ENCODE data around the gene NDOR1.

The NDOR1 gene

DNA sequence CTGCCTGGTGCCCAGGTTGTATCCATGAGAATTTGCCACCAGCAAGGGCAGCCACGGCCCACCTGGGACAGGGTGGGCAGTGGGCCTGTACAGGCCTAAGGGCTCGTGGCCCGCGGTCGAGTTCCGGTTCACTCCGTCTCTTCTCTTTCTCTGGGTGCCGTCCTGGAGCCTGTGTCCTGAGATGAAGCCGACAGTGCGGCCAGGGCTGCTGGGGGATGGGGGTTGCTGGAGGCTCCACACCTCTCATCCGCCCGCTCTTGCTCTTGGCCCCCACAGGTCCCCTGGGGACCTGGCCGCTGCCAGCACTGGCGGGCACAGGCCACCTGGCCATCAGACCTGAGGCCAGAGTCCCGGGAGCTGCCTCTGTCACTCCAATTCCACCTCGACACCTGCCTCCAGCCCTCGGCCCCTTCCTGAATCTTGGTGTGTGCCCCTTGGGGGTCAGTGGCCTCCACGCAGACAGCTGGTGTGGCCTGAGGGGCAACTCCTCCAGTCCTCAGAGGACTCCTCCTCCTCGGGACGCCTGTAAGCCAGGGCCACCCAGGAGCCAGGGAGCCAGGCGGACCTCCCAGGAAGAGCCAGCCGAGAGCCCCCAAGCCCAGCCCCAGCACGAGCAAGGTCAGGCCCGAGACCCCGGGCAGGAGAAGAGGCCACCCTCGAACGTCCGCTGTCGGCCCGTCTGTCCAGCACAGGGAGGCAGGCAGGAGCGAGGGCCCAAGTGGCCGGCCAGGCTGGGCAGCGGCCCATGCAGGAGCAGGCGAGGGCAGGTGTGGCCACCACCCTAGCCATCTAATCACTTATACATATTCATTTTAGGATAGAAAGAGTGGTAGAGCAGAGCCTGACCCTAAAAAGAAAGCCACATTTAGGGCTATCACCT lies 40.9 kb upstream of the NDOR1 start:
- ChIA-PET POLR2A (no interaction called here), CTCF (no interaction called here)
- DNase-seq, result no peak
- Histone ChIP-seq H3K27ac (ENCODE audit: insufficient read depth in 1 of 2, low read depth in 1 of 2, low read length in 2 of 2, poor library complexity in 1 of 2, severe bottlenecking in 2 of 2) (no peak overlapping the region), H3K27me3 (replicated peaks in 2 of 5; ENCODE audit: control insufficient read depth in 4 of 5, insufficient read depth in 5 of 5, low read length in 4 of 5) (peaks cover 0 to 96% (median 14%) of the 10 kb centered on the region in 5 experiments), H3K4me1 (ENCODE audit: control extremely low read depth in 1 of 4, control insufficient read depth in 4 of 4, insufficient read depth in 4 of 4, low read length in 3 of 4) (peaks cover 0 to 50% (median 36%) of the 10 kb centered on the region in 4 experiments), H3K4me3 (ENCODE audit: control insufficient read depth in 1 of 7, extremely low read depth in 1 of 7, insufficient read depth in 4 of 7, low read depth in 2 of 7, low read length in 6 of 7) (no peak overlapping the region), H3K9me3 (ENCODE audit: control extremely low read depth in 1 of 5, control insufficient read depth in 4 of 5, insufficient read depth in 2 of 5, low read depth in 1 of 5, low read length in 4 of 5) (no peaks in the 10 kb centered on the region), H3K36me3 (ENCODE audit: control insufficient read depth in 4 of 4, insufficient read depth in 4 of 4, low read length in 3 of 4) (no peaks in the 10 kb centered on the region)
- 86% methylated on average over 27 of the region's 34 CpGs for WGBS (ENCODE audit: insufficient coverage)

DNA sequence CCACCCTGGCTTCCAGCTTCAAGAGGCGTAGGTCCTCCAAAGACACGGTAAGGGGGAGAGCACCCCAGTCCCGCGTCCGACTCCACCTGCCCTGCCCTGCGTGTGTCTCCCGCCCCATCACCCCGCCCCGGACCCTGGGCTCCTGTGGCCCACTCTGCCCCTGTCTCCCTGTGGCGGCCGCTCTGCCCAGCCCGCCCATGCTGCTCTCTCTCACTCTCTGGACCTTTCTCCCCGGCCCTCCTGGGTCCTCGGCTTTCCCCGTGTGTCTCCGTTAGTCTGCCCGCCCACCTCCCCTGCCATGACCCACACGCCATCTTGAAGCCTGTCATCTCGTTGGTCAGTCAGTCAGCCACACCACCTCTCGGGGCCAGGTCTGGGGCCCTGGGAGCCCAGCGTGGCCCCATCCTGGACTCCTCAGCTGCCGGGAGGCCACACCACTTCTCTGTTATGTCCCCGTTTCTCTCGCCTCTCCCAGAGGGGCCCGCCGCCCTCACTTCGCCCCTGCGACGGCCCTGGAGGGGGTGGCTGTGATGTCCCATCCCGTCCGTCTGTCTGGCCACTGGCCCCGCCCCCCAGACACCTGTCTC lies 40.2 kb upstream of the NDOR1 start:
- Histone ChIP-seq H3K27ac (ENCODE audit: insufficient read depth in 1 of 2, low read depth in 1 of 2, low read length in 2 of 2, poor library complexity in 1 of 2, severe bottlenecking in 2 of 2) (no peak overlapping the region), H3K36me3 (ENCODE audit: control insufficient read depth in 4 of 4, insufficient read depth in 4 of 4, low read length in 3 of 4) (no peaks in the 10 kb centered on the region), H3K27me3 (replicated peaks in 2 of 5; ENCODE audit: control insufficient read depth in 4 of 5, insufficient read depth in 5 of 5, low read length in 4 of 5) (peaks cover 0 to 96% (median 14%) of the 10 kb centered on the region in 5 experiments), H3K4me1 (ENCODE audit: control extremely low read depth in 1 of 4, control insufficient read depth in 4 of 4, insufficient read depth in 4 of 4, low read length in 3 of 4) (peaks cover 0 to 58% (median 41%) of the 10 kb centered on the region in 4 experiments), H3K4me3 (ENCODE audit: control insufficient read depth in 1 of 7, extremely low read depth in 1 of 7, insufficient read depth in 4 of 7, low read depth in 2 of 7, low read length in 6 of 7) (no peak overlapping the region), H3K9me3 (ENCODE audit: control extremely low read depth in 1 of 5, control insufficient read depth in 4 of 5, insufficient read depth in 2 of 5, low read depth in 1 of 5, low read length in 4 of 5) (no peaks in the 10 kb centered on the region)
- DNase-seq, result no peak
- ChIA-PET CTCF (interaction anchor here (1.1 kb wide), 1 partner anchor 10 kb away, joined by 3 read pairs; no protein-coding TSS in a partner anchor), POLR2A (no interaction called here)
- WGBS (ENCODE audit: insufficient coverage), result 92% methylated on average over 29 of the region's 32 CpGs

DNA sequence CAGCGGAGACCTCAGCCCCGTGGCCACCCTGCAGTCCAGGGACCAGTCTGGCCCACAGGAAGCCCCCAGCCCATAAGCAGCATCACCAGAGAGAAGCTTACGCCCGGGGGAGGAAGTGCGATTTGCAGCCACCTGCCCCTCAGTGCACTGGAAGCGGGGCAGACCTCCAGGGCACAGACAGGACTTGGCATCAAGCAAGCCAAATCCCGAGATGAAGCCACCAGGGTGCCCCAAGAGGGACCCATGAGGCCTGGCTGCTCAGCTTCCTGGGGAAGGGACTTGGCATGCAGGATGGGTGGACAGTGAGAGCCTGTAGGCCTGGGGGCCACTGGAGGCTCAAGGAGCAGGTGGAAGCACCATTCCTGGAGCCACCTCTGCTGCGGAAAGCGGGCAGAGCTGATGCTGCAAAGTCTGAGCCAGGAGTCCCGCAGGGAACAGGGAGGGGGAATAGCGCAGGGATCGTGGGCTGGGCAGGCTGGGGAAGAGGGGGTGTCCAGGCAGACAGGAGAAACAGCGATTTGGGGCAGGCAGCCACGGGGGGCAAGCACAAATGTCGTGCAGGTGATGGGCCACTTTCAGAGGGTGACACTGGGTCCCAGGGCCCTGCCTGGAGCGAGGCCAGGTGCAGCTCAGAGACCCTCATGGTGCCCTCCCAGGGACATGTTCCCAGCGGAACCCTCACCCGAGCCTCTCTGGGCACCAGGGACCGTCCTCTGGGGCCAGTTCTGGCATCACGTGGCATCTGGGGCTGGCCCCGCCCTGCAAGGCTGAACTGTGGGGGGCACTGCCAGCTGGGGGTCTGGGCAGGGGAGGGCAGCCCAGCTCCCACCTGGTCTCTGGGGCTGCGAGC lies 38.9 kb upstream of the NDOR1 start:
- Histone ChIP-seq H3K4me3 (ENCODE audit: control insufficient read depth in 1 of 7, extremely low read depth in 1 of 7, insufficient read depth in 4 of 7, low read depth in 2 of 7, low read length in 6 of 7) (no peak overlapping the region), H3K36me3 (ENCODE audit: control insufficient read depth in 4 of 4, insufficient read depth in 4 of 4, low read length in 3 of 4) (no peaks in the 10 kb centered on the region), H3K27me3 (replicated peaks in 2 of 5; ENCODE audit: control insufficient read depth in 4 of 5, insufficient read depth in 5 of 5, low read length in 4 of 5) (peaks cover 0 to 90% (median 14%) of the 10 kb centered on the region in 5 experiments), H3K9me3 (ENCODE audit: control extremely low read depth in 1 of 5, control insufficient read depth in 4 of 5, insufficient read depth in 2 of 5, low read depth in 1 of 5, low read length in 4 of 5) (no peaks in the 10 kb centered on the region), H3K27ac (ENCODE audit: insufficient read depth in 1 of 2, low read depth in 1 of 2, low read length in 2 of 2, poor library complexity in 1 of 2, severe bottlenecking in 2 of 2) (no peak overlapping the region), H3K4me1 (ENCODE audit: control extremely low read depth in 1 of 4, control insufficient read depth in 4 of 4, insufficient read depth in 4 of 4, low read length in 3 of 4) (peaks cover 0 to 69% (median 48%) of the 10 kb centered on the region in 4 experiments)
- no peak for DNase-seq
- 66% methylated on average over 15 of the region's 22 CpGs for WGBS (ENCODE audit: insufficient coverage)
- ChIA-PET CTCF (interaction anchor here (0.8 to 1.3 kb wide), 4 partner anchors 9 to 68 kb away, joined by 3 read pairs; no protein-coding TSS in a partner anchor), POLR2A (no interaction called here)

DNA sequence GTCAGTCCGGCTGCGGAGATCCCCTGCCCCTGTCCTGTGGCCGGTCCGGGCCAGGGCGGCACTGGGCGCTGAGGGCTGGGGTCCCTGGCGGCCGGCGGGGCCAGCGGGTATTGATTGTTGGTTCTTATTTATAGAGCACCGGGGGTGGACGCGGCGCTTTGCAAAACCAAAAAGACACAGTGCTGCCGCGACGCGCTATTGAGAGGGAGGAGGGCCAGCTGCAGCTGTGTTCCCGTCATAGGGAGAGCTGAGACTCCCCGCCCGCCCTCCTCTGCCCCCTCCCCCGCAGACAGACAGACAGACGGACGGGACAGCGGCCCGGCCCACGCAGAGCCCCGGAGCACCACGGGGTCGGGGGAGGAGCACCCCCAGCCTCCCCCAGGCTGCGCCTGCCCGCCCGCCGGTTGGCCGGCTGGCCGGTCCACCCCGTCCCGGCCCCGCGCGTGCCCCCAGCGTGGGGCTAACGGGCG lies 38.2 kb upstream of the NDOR1 start:
- H3K4me3 ChIP-seq (ENCODE audit: control insufficient read depth in 1 of 7, extremely low read depth in 1 of 7, insufficient read depth in 4 of 7, low read depth in 2 of 7, low read length in 6 of 7), result peak overlapping the region in 1 of 7 experiments; percentile 57
- DNase-seq, result peak in 1 of 3 donors; percentile 21
- H3K9me3 ChIP-seq (ENCODE audit: control extremely low read depth in 1 of 5, control insufficient read depth in 4 of 5, insufficient read depth in 2 of 5, low read depth in 1 of 5, low read length in 4 of 5), result no peaks in the 10 kb centered on the region
- peaks cover 0 to 83% (median 18%) of the 10 kb centered on the region in 5 experiments for H3K27me3 ChIP-seq (replicated peaks in 2 of 5; ENCODE audit: control insufficient read depth in 4 of 5, insufficient read depth in 5 of 5, low read length in 4 of 5)
- ChIA-PET CTCF (interaction anchor here (1.2 kb wide), 1 partner anchor 68 kb away, joined by 3 read pairs; no protein-coding TSS in a partner anchor), POLR2A (no interaction called here)
- 34% methylated on average over 35 of the region's 44 CpGs for WGBS (ENCODE audit: insufficient coverage)
- peaks cover 0 to 70% (median 49%) of the 10 kb centered on the region in 4 experiments for H3K4me1 ChIP-seq (ENCODE audit: control extremely low read depth in 1 of 4, control insufficient read depth in 4 of 4, insufficient read depth in 4 of 4, low read length in 3 of 4)
- no peaks in the 10 kb centered on the region for H3K36me3 ChIP-seq (ENCODE audit: control insufficient read depth in 4 of 4, insufficient read depth in 4 of 4, low read length in 3 of 4)
- H3K27ac ChIP-seq (ENCODE audit: insufficient read depth in 1 of 2, low read depth in 1 of 2, low read length in 2 of 2, poor library complexity in 1 of 2, severe bottlenecking in 2 of 2), result no peak overlapping the region

DNA sequence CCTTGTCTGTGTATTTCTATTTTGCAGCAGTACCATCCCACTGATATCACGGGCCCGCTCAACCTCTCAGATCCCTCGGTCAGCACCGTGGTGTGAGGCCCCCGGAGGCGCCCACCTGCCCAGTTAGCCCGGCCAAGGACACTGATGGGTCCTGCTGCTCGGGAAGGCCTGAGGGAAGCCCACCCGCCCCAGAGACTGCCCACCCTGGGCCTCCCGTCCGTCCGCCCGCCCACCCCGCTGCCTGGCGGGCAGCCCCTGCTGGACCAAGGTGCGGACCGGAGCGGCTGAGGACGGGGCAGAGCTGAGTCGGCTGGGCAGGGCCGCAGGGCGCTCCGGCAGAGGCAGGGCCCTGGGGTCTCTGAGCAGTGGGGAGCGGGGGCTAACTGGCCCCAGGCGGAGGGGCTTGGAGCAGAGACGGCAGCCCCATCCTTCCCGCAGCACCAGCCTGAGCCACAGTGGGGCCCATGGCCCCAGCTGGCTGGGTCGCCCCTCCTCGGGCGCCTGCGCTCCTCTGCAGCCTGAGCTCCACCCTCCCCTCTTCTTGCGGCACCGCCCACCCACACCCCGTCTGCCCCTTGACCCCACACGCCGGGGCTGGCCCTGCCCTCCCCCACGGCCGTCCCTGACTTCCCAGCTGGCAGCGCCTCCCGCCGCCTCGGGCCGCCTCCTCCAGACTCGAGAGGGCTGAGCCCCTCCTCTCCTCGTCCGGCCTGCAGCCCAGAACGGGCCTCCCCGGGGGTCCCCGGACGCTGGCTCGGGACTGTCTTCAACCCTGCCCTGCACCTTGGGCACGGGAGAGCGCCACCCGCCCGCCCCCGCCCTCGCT lies 37.5 kb upstream of the NDOR1 start:
- Histone ChIP-seq H3K4me3 (ENCODE audit: control insufficient read depth in 1 of 7, extremely low read depth in 1 of 7, insufficient read depth in 4 of 7, low read depth in 2 of 7, low read length in 6 of 7) (peak overlapping the region in 3 of 7 experiments; percentile 22 to 67 (median 57)), H3K27me3 (replicated peaks in 2 of 5; ENCODE audit: control insufficient read depth in 4 of 5, insufficient read depth in 5 of 5, low read length in 4 of 5) (peaks cover 0 to 76% (median 18%) of the 10 kb centered on the region in 5 experiments), H3K9me3 (ENCODE audit: control extremely low read depth in 1 of 5, control insufficient read depth in 4 of 5, insufficient read depth in 2 of 5, low read depth in 1 of 5, low read length in 4 of 5) (no peaks in the 10 kb centered on the region), H3K4me1 (ENCODE audit: control extremely low read depth in 1 of 4, control insufficient read depth in 4 of 4, insufficient read depth in 4 of 4, low read length in 3 of 4) (peaks cover 0 to 70% (median 50%) of the 10 kb centered on the region in 4 experiments), H3K27ac (ENCODE audit: insufficient read depth in 1 of 2, low read depth in 1 of 2, low read length in 2 of 2, poor library complexity in 1 of 2, severe bottlenecking in 2 of 2) (no peak overlapping the region), H3K36me3 (ENCODE audit: control insufficient read depth in 4 of 4, insufficient read depth in 4 of 4, low read length in 3 of 4) (no peaks in the 10 kb centered on the region)
- WGBS (ENCODE audit: insufficient coverage), result 12% methylated on average over 41 of the region's 57 CpGs
- DNase-seq, result no peak
- CTCF ChIA-PET, result interaction anchor here (1.2 kb wide), 1 partner anchor 67 kb away, joined by 3 read pairs; no protein-coding TSS in a partner anchor
- POLR2A ChIA-PET, result interaction anchor here (0.7 kb wide), 1 partner anchor 594 kb away, joined by 5 read pairs; no protein-coding TSS in a partner anchor

DNA sequence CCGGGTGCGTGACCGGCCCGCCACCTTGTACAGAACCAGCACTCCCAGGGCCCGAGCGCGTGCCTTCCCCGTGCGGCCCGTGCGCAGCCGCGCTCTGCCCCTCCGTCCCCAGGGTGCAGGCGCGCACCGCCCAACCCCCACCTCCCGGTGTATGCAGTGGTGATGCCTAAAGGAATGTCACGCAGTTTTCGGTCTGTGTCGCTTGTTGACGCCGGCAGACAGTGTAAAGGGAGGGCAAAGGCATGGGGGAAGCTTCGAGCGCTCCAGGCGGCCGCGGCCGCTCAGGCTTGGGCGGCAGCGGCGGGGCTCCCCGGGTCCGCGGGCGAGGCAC lies 37.0 kb upstream of the NDOR1 start:
- Histone ChIP-seq H3K27me3 (replicated peaks in 2 of 5; ENCODE audit: control insufficient read depth in 4 of 5, insufficient read depth in 5 of 5, low read length in 4 of 5) (peaks cover 0 to 71% (median 15%) of the 10 kb centered on the region in 5 experiments), H3K4me1 (ENCODE audit: control extremely low read depth in 1 of 4, control insufficient read depth in 4 of 4, insufficient read depth in 4 of 4, low read length in 3 of 4) (peaks cover 0 to 70% (median 49%) of the 10 kb centered on the region in 4 experiments), H3K9me3 (ENCODE audit: control extremely low read depth in 1 of 5, control insufficient read depth in 4 of 5, insufficient read depth in 2 of 5, low read depth in 1 of 5, low read length in 4 of 5) (no peaks in the 10 kb centered on the region), H3K36me3 (ENCODE audit: control insufficient read depth in 4 of 4, insufficient read depth in 4 of 4, low read length in 3 of 4) (no peaks in the 10 kb centered on the region), H3K4me3 (ENCODE audit: control insufficient read depth in 1 of 7, extremely low read depth in 1 of 7, insufficient read depth in 4 of 7, low read depth in 2 of 7, low read length in 6 of 7) (peak overlapping the region in 5 of 7 experiments; percentile 35 to 75 (median 67)), H3K27ac (ENCODE audit: insufficient read depth in 1 of 2, low read depth in 1 of 2, low read length in 2 of 2, poor library complexity in 1 of 2, severe bottlenecking in 2 of 2) (no peak overlapping the region)
- ChIA-PET CTCF (no interaction called here), POLR2A (interaction anchor here (0.7 kb wide), 1 partner anchor 595 kb away, joined by 5 read pairs; no protein-coding TSS in a partner anchor)
- under 1% methylated on average over 31 of the region's 36 CpGs for WGBS (ENCODE audit: insufficient coverage)
- peak in 1 of 3 donors; percentile 24 for DNase-seq

Measured in common myeloid progenitor, CD34-positive (primary cell).